ENCODE results near the gene PDLIM3. TPM values are rescaled to one million over a fixed set of nuclear protein-coding genes. Genes with fewer than 3 reads are reported as not detected.

The PDLIM3 gene
- polyA plus RNA-seq, 1 donor (not counting 4 experiments of a cell fraction or from before 2014, with no cell fraction given): not detected

DNA sequence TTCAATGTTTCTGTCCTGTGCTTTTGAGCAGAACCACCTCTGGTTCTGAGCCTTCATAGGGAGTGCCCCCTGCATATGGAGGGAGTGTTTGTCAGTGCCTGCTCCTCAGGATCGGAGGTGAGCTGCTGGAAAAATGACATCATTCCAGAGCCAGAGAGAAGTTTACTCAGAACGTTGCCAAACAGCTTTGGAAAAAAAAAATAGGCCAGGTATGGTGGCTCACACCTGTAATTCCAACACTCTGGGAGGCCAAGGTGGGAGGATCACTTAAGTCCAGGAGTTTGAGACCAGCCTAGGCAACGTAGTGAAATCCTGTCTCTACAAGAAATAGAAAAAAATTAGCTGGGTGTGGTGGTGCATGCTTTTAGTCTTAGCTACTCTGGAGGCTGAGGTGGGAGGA, 27.2 kb upstream of the PDLIM3 start:
- no peak for DNase-seq (ENCODE audit: low read depth, low spot score)

DNA sequence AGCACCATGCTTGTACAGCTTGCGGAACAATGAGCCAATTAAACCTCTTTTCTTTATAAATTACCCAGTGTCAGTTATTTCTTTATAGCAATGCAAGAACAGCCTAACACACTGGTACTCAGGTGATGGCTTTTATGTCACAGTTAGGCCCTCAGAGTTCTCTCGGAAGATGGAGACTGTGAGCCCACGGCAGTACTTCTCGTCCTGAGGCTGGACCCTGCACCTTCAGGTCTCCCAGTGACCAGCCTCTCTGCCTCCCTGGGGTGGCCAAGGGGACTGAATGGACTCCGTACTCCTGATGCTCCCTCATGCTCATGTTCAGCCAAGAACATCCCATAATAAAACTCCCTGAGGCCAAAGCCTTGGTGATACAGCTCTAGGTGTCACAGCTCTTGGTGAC, 25.0 kb upstream of the PDLIM3 start:
- Histone ChIP-seq H3K9me1 (ENCODE audit: control insufficient read depth, extremely low read depth, insufficient read depth, low read length) (no peaks in the 10 kb centered on the region), H4K20me1 (ENCODE audit: control insufficient read depth, extremely low read depth, insufficient read depth, low read length) (no peaks in the 10 kb centered on the region), H3K4me2 (ENCODE audit: control insufficient read depth, extremely low read depth, insufficient read depth, low read depth, low read length) (no peak overlapping the region), H3K27me3 (ENCODE audit: control insufficient read depth, extremely low read depth, insufficient read depth, low read length) (no peaks in the 10 kb centered on the region), H2AFZ (ENCODE audit: control insufficient read depth, low read length) (peak overlapping the region; percentile 56), H3K9ac (ENCODE audit: control insufficient read depth, extremely low read depth, insufficient read depth, low read length) (no peak overlapping the region), H3K79me2 (ENCODE audit: control insufficient read depth, insufficient read depth, low read length) (no peaks in the 10 kb centered on the region), H3K27ac (ENCODE audit: control insufficient read depth, insufficient read depth, low read length) (no peak overlapping the region), H3K36me3 (ENCODE audit: control insufficient read depth in 2 of 2, extremely low read depth in 1 of 2, insufficient read depth in 2 of 2, low read length in 2 of 2) (no peaks in the 10 kb centered on the region), H3K4me1 (ENCODE audit: control insufficient read depth, extremely low read depth, insufficient read depth, low read length) (peaks cover 2% of the 10 kb centered on the region), H3K4me3 (ENCODE audit: control insufficient read depth in 2 of 3, extremely low read depth in 1 of 3, insufficient read depth in 2 of 3, low read depth in 1 of 3, low read length in 3 of 3) (no peak overlapping the region), H3K9me3 (ENCODE audit: control insufficient read depth, low read depth, low read length) (no peaks in the 10 kb centered on the region)
- DNase-seq (ENCODE audit: low read depth, low spot score) (no peak), FAIRE-seq (no peak)
- TF ChIP-seq, protein P1, sequence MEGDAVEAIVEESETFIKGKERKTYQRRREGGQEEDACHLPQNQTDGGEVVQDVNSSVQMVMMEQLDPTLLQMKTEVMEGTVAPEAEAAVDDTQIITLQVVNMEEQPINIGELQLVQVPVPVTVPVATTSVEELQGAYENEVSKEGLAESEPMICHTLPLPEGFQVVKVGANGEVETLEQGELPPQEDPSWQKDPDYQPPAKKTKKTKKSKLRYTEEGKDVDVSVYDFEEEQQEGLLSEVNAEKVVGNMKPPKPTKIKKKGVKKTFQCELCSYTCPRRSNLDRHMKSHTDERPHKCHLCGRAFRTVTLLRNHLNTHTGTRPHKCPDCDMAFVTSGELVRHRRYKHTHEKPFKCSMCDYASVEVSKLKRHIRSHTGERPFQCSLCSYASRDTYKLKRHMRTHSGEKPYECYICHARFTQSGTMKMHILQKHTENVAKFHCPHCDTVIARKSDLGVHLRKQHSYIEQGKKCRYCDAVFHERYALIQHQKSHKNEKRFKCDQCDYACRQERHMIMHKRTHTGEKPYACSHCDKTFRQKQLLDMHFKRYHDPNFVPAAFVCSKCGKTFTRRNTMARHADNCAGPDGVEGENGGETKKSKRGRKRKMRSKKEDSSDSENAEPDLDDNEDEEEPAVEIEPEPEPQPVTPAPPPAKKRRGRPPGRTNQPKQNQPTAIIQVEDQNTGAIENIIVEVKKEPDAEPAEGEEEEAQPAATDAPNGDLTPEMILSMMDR (optimal IDR thresholded peaks at IDR 0.05 in 1 of 3, IDR thresholded peaks at IDR 0.05 in 1 of 3, conservative IDR thresholded peaks at IDR 0.05 in 1 of 3; ENCODE audit: extremely low read depth in 1 of 3, insufficient read depth in 2 of 3, low read length in 3 of 3): no peak
- TF ChIP-seq EZH2 (IDR thresholded peaks at IDR 0.05; ENCODE audit: low read length): no peak
- dilution Hi-C loops (cut with MboI; ENCODE audit: extremely low pct_ligation_motif_present, low sequenced_read_pairs): no loop called here

More for the DNA sequence above, 27.2 kb upstream of the PDLIM3 start:
- Histone ChIP-seq H3K4me2 (ENCODE audit: control insufficient read depth, extremely low read depth, insufficient read depth, low read depth, low read length) (no peak overlapping the region), H3K4me1 (ENCODE audit: control insufficient read depth, extremely low read depth, insufficient read depth, low read length) (peaks cover 6% of the 10 kb centered on the region), H2AFZ (ENCODE audit: control insufficient read depth, low read length) (no peak overlapping the region), H3K36me3 (ENCODE audit: control insufficient read depth in 2 of 2, extremely low read depth in 1 of 2, insufficient read depth in 2 of 2, low read length in 2 of 2) (no peaks in the 10 kb centered on the region), H3K9me3 (ENCODE audit: control insufficient read depth, low read depth, low read length) (no peaks in the 10 kb centered on the region), H3K79me2 (ENCODE audit: control insufficient read depth, insufficient read depth, low read length) (no peaks in the 10 kb centered on the region), H3K9ac (ENCODE audit: control insufficient read depth, extremely low read depth, insufficient read depth, low read length) (no peak overlapping the region), H3K27me3 (ENCODE audit: control insufficient read depth, extremely low read depth, insufficient read depth, low read length) (no peaks in the 10 kb centered on the region), H4K20me1 (ENCODE audit: control insufficient read depth, extremely low read depth, insufficient read depth, low read length) (no peaks in the 10 kb centered on the region), H3K9me1 (ENCODE audit: control insufficient read depth, extremely low read depth, insufficient read depth, low read length) (no peaks in the 10 kb centered on the region), H3K4me3 (ENCODE audit: control insufficient read depth in 2 of 3, extremely low read depth in 1 of 3, insufficient read depth in 2 of 3, low read depth in 1 of 3, low read length in 3 of 3) (no peak overlapping the region), H3K27ac (ENCODE audit: control insufficient read depth, insufficient read depth, low read length) (no peak overlapping the region)
- FAIRE-seq: no peak
- dilution Hi-C loops (cut with MboI; ENCODE audit: extremely low pct_ligation_motif_present, low sequenced_read_pairs): no loop called here
- TF ChIP-seq, protein P1 (optimal IDR thresholded peaks at IDR 0.05 in 1 of 3, IDR thresholded peaks at IDR 0.05 in 1 of 3, conservative IDR thresholded peaks at IDR 0.05 in 1 of 3; ENCODE audit: extremely low read depth in 1 of 3, insufficient read depth in 2 of 3, low read length in 3 of 3): no peak
- TF ChIP-seq EZH2 (IDR thresholded peaks at IDR 0.05; ENCODE audit: low read length): no peak

Data from keratinocyte (primary cell).